ENCODE data around the gene OGDH. TPM values are rescaled to one million over a fixed set of nuclear protein-coding genes. Genes with fewer than 3 reads are reported as not detected.

OGDH gene
- total and polyA plus RNA-seq, 9 donors: 24.4 to 84.6 (median 57.7) TPM

GRCh38 chr7:44636041-44636584 is 29.7 kb downstream of the OGDH start:
- intact Hi-C loops (cut with DNase I): no loop called here
- TF ChIP-seq CTCF (IDR thresholded peaks at IDR 0.05) (no peak), POLR2A (IDR thresholded peaks at IDR 0.05) (no peak), EP300 (IDR thresholded peaks at IDR 0.05) (no peak)
- 89 to 98% (median 96%) methylated on average over 3 of the region's 3 CpGs for WGBS, 3 donors
- H3K36me3 ChIP-seq: no peaks in the 10 kb centered on the region
- no peaks in the 10 kb centered on the region for H3K9me3 ChIP-seq
- DNase-seq: no peak
- no peaks in the 10 kb centered on the region for H3K27me3 ChIP-seq
- H3K27ac ChIP-seq: no peak overlapping the region
- H3K4me3 ChIP-seq: no peak overlapping the region
- peaks cover 18% of the 10 kb centered on the region for H3K4me1 ChIP-seq (ENCODE audit: insufficient read depth)

GRCh38 chr7:44636926-44637325 is 30.5 kb downstream of the OGDH start:
- no peak overlapping the region for H3K4me3 ChIP-seq
- no peak overlapping the region for H3K27ac ChIP-seq
- H3K27me3 ChIP-seq: no peaks in the 10 kb centered on the region
- intact Hi-C loops (cut with DNase I): no loop called here
- no peaks in the 10 kb centered on the region for H3K36me3 ChIP-seq
- H3K4me1 ChIP-seq (ENCODE audit: insufficient read depth): peaks cover 18% of the 10 kb centered on the region
- TF ChIP-seq POLR2A (IDR thresholded peaks at IDR 0.05) (no peak), EP300 (IDR thresholded peaks at IDR 0.05) (no peak), CTCF (IDR thresholded peaks at IDR 0.05) (no peak)
- no peak for DNase-seq
- WGBS, 3 donors: 94 to 97% (median 97%) methylated on average over 2 of the region's 2 CpGs
- H3K9me3 ChIP-seq: no peaks in the 10 kb centered on the region

GRCh38 chr7:44637788-44638594 is 31.6 kb downstream of the OGDH start:
- WGBS, 3 donors: 77 to 87% (median 81%) methylated on average over 8 of the region's 8 CpGs
- no peak overlapping the region for H3K4me3 ChIP-seq
- intact Hi-C loops (cut with DNase I): no loop called here
- DNase-seq: no peak
- peak overlapping the region in 1 of 2 donors; percentile 66 for H3K27ac ChIP-seq
- no peaks in the 10 kb centered on the region for H3K9me3 ChIP-seq
- H3K36me3 ChIP-seq: no peaks in the 10 kb centered on the region
- no peak for TF ChIP-seq CTCF (IDR thresholded peaks at IDR 0.05)
- no peak for TF ChIP-seq POLR2A (IDR thresholded peaks at IDR 0.05)
- TF ChIP-seq EP300 (IDR thresholded peaks at IDR 0.05): no peak
- no peaks in the 10 kb centered on the region for H3K27me3 ChIP-seq
- H3K4me1 ChIP-seq (ENCODE audit: insufficient read depth): peaks cover 18% of the 10 kb centered on the region

GRCh38 chr7:44638611-44639557 is 32.5 kb downstream of the OGDH start:
- Histone ChIP-seq H3K4me3 (no peak overlapping the region), H3K4me1 (ENCODE audit: insufficient read depth) (peaks cover 14% of the 10 kb centered on the region), H3K27me3 (no peaks in the 10 kb centered on the region), H3K27ac (peak overlapping the region in 1 of 2 donors; percentile 66), H3K9me3 (no peaks in the 10 kb centered on the region), H3K36me3 (no peaks in the 10 kb centered on the region)
- WGBS, 3 donors: 85 to 91% (median 91%) methylated on average over 5 of the region's 5 CpGs
- peak; percentile 38 to 56 (median 51) for DNase-seq
- intact Hi-C loops (cut with DNase I): no loop called here
- no peak for TF ChIP-seq CTCF (IDR thresholded peaks at IDR 0.05)
- TF ChIP-seq EP300 (IDR thresholded peaks at IDR 0.05): no peak
- no peak for TF ChIP-seq POLR2A (IDR thresholded peaks at IDR 0.05)

All from ovary (tissue), 9 donors.